Stimulated activated CD4-positive, alpha-beta T cell treated with anti-CD3 and anti-CD28 coated beads, Interleukin-1b, Interleukin-23, amount 100 ng/mL, for 24 hours (primary cell): ENCODE measurements around the gene CYFIP1.

ENCODE experiments used
- DNase-seq, 4 experiments: peaks; one replicate each; pipeline ENCODE4 v3.0.0-alpha.2; 2020; ENCODE audit warnings: low read depth in 4 of 4, low spot score in 1 of 4

Gene CYFIP1

DNA sequence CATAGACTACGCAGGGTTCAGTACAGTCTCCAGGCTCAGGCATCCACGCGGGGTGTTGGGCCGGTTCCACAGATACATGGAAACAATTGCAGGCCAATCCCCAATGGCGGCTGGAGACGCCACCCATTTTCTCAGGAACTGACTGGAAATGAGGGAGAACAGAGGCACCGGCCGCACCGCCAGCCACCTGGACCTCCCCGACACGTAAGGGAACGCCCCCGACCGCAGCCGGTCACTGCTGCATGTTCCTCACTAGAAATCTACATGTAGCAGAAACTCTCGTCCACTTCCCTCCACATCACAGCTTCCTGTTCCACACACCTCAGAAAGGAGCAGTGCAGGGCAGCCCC, 29.2 kb downstream of the CYFIP1 start:
- DNase-seq, result no peak

DNA sequence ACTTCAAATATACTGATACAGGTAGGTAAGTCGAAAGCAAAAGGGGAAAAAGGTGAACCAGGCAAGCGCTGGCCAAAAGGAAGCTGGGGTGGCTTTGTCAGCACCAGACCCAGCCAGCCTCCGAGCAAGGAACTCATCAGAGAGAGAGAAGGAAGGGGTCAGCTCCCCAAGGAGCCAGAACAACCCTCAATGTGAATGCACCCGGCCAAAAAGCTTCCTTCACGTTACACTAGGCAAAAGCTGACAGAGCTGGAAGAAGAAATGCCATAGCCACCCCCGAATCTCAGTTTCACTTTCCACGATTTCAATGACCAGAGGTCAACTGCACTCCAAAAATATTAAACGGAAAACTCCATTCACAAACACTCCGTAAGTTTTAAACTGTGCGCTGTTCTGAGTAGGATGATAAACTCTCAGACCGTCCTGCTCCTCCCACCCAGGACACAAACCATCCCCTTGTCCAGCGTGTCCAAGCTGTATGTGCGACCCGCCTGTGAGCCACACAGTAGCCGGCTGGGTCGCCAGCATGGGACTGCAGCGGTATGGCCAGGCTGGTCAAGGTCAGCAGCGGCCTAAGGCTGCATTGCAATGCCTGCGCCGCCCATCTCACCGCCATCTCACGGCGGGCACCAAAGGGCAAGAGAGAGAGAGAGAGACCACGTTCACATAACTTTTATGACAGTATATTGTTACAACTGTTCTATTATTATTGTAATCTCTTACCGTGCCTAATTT, 29.7 kb downstream of the CYFIP1 start:
- DNase-seq, result no peak

DNA sequence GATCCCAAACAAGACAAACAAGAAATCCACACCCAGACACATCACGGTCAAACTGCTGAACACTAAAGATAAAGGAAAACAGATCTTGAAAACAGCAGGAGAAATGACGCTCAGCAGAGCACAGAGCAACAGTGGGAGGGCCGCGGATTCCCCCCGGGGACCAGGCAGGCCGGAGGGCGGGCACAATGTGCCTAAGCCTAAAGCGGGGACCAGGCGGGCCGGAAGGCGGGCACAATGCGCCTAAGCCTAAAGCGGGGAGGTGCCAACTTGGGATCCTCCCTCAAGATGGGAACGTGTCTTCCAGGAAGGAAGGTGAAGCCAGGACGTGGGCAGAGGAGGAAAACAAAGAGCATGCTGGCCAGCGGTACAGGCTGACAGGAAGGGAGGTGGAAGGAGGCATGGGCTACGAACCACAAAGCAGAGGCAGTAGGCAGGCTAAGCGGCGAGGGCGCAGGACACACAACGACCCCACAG, 31.1 kb downstream of the CYFIP1 start:
- no peak for DNase-seq

DNA sequence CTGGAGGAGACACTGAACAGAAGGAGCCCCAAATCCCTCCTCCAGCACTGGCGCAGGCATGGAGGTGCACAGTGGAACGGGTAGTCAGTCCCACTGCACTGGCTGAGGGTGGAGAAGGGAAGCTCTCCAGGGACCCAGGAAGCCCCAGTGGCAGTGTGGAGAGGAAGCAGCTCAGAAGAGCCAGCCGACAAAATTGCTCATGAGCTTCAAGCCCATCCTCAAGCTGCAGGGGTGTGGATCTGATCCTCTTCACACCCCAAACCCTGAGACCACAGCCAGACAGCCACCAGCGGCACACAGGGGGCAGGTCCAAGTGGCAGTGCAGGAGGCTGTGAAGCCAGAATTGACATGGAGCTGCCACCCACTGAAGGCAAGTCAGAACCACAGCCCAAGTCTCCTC, 32.1 kb downstream of the CYFIP1 start:
- no peak for DNase-seq

DNA sequence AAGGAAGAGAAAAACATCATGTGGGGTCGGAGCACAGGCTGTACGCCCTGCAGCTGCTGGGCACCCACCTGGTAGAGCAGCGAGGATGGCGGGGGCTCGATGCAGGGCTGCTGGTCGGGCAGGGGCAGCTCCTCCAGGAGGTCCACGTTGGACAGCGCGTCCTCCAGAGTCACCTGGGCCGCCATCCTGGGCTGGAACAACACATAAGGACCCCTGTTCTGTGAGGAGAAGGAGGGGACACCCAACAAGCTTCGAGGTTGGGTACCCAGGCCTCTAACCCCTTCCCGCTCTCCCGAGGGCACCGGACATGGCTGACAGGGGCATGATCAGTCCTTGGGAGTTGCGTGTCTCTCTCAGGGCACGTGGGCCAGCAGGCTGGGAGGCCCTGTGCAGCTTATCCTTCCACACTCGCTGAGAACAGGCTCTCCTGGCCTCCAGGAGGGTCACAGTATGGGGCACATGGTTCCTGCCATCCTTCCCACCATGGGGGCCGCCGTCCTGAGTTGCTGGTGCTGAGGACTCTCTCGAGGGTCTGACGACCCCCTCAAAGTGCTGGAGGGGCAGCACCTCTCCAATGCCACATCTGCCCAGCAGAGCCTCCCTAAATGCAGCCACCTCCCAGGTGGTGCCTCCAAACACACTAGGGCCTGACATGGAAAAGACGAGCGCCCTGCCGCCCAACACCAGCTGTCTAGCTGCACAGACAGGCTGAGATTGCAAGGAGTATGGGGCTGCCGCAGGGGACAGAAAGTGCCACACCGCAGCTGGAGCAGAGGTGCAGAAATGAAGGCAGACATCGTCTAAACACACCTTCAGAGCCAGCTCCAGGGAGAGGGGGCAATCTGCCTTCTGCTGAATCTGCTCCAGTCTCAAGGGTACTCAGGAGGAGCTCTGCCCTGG, 32.8 kb downstream of the CYFIP1 start:
- no peak for DNase-seq

DNA sequence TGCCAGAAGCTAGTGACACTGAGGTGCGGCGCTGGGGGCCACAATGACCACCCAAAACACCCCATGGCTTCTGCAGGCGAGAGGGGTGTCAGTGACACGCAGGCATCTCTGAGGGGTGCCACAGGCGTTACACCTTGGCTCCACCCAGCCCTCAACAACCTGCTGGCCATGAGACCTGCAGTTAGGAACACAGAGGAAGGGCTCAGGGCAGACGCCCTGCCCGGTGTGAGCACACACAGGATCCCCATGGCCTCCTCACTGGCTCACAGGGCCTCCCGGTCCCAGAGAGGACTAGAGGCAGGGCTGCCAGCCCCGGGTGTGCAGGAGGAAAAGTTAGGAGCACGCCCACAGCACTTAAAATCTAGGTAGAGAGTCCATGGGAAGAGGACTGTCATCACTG, 35.1 kb downstream of the CYFIP1 start:
- no peak for DNase-seq

DNA sequence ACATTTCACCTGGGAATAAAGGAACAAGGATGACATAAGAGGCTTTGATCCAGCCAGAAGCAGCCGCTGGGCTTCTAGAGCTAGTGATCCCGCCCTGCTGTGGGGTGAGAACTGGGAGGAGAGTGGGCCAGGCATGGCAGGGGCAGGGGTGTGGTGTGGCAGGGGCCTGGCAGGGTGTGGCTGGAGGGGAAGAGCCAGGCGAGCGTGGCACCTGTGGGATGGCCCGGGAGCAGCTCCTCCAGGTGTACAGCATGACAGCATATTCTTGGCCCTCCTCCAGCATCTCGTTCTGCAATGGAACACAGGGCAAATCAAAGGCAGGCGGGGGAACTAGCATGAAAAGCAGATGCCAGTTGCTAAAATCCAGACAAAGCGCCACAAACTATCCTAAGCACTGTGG, 35.5 kb downstream of the CYFIP1 start:
- DNase-seq, result no peak

DNA sequence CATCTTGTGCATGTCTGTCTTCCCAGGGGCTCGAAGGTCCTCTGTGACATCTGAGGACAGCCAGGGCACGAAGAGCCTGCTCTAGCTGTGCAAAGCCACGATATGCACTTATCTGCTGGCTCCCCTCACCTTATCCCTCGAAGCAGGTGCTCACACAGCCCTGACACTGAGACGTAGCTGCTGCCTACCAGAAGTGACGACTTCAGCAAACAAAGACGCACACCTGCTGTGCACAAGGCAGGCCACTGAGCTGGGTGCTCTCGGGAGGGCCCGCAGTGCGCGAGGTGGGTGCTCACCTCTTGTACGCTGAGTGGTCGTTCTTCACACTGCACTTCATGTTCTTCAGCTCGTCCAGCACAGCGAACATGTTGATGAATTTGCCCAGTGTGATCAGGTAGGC, 37.3 kb downstream of the CYFIP1 start:
- DNase-seq, result no peak

DNA sequence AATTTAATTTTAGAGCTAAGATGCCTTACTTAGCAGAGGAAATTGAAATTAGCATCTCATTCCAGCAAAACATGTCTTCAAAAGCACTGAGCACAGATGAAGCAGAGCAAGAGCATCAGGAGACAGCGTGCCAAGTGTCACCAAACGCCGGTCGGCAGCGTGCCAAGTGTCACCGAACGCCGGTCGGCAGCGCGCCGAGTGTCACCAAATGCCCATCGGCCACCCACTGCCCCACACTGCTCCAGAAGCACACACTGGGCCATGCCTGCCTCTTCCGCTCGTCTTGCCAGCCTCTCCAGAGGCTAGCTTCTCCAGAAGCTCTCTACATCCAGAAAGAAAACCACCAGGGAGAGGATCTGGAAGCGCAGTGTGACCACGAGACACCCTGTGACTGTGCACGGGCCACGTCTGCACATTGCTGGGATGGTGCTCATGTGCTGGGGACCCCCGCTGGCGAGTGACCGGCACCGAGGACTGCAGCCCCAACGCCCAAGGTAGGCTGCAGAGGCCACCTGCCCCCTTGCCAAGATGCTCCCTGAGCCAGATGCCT, 37.8 kb downstream of the CYFIP1 start:
- DNase-seq, result no peak

DNA sequence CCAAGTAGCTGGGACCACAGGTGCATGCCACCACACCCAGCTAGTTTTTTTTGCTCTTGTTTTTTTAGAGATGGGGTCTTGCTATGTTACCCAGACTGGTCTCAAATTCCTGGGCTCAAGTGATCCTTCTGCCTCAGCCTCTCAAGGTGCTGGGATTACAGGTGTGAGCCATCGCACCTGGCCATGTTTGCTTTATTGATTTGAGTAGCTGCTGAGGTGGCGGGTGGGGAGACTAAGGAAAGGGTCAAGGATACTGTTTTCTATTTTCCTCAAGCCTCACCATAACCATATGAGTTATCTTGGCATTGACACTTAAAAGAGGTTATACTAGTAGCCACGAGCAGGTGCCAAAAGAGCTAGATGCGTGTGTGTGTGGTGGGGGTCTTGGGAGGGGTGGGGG, 39.0 kb downstream of the CYFIP1 start:
- DNase-seq, result no peak

DNA sequence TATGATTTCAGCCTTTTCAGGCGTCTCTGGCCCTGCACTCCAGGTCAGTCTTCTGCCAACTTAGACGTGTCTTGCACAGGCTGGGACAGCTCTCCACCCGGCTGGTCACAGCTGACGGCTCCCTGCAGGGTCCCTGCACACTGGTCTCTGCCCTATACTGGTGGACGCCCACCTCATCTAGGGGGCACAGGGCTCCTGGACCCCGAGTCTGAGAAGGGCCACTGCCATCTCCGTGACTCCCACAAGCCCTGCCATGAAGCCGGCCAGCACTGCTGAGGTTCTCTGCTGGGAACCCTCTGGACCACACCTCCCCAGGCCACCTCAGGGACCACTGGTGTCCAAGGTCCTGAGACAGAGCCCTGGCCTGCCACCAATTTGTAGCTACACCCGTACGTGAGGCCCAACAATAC, 40.5 kb downstream of the CYFIP1 start:
- DNase-seq, result no peak

DNA sequence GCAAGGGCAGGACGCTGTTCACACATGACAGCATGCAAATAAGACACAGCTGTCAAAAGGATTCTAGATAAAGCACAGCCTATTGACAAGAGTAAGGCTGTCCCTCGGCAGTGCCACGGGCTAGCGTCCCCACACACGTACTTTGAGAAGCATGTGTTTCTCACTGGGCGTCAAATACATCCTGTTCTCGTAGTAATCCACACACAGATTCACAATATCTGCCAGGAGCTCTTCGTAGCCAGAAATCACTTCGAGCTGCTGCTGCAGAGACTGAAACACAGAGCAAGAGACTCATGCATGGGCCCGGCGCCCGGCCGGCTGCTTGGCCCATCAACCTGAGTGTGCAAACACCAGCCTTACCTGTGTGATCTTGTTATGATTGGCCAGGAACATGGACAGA, 41.1 kb downstream of the CYFIP1 start:
- no peak for DNase-seq

DNA sequence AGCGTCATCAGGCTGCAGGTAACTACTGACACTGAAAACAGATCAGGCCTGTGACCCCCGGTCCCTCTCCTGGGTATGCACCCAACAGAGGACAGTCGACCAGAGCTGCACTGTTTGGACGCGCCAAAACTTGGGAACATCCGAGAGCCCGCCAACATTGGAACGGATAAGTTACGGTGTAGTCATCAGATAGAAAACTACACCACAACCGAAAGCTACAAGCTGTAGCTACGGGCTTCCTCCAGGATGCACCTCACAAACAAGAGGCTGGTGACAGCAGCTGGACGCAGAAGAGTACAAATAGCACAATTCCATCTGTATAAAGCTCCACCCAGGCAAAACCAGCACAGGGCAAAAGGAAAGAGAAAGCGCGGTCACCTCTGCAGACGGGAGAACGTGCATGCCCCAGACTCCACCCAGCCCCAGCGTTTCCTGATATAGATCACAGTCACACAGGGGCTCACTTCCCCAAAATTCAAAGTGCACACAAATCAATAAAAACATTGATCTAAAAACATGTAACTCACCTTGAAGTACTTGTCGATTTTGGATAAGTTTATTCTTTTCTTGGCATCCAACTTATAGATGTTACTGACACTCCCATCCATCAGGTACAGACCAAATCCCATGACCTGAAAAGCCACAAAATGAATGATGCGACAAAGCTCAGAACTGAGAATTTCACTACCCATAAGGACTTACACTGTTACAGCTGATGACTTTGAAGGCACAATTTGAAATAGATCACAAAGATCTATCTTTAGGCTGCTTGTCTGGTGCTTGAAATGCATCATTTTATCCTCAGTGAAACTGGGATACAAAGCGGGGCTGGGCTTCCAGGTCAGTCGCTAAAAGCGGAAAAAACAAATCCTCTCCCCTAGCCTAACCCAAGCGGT, 43.3 kb downstream of the CYFIP1 start:
- DNase-seq, result no peak

DNA sequence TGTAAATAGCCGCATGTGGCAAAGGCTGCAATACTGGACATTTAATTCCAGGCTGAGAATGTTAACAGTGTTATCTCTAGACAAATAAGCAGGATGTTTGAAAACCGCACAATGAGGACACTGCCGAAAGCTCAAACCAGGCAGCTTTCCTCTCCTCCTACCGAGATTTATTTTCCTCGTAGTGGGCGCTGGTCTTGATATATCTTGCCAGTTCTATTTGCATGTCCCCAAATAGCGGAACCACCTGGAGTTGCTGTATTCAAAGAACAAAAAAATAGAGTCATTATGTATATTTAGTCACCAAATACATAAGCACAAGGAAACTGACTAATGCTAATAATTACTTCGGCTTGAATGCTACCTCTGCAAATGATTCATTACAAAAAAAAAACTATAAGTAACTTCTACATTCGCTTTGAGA, 46.5 kb downstream of the CYFIP1 start:
- DNase-seq, result no peak

DNA sequence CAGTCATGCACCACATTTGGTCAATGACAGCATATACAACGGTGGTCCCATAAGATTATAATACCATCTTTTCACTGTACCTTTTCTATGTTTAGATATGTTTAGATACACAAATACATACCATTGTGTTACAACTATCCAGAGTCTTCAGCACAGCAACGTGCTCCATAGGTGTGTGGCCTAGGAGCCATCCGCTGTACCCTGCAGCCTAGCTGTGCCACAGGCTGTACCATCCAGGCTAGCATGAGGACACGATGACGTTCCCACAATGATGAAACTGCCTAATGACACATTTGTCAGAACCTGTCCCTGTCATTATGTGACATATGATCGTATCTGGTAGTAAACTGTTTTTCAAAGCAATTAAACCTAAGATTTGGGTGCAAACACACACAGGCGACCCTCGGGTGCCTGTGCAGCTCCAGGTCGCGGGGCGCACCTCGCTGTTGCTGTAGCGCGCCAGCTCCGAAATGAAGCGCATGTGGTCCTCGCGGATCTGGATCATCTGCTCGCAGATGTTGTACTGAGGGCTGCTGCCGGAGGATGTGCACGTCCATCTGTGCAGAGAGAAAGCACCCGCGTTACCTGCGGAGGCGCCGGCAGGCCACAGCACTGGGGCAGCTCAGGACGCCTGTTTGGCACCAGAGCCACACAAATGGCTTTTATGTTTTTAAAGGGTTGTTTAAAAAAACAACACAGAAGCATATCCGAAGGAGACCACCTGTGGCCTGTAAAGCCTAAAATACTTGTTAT, 48.2 kb downstream of the CYFIP1 start:
- DNase-seq, result no peak

DNA sequence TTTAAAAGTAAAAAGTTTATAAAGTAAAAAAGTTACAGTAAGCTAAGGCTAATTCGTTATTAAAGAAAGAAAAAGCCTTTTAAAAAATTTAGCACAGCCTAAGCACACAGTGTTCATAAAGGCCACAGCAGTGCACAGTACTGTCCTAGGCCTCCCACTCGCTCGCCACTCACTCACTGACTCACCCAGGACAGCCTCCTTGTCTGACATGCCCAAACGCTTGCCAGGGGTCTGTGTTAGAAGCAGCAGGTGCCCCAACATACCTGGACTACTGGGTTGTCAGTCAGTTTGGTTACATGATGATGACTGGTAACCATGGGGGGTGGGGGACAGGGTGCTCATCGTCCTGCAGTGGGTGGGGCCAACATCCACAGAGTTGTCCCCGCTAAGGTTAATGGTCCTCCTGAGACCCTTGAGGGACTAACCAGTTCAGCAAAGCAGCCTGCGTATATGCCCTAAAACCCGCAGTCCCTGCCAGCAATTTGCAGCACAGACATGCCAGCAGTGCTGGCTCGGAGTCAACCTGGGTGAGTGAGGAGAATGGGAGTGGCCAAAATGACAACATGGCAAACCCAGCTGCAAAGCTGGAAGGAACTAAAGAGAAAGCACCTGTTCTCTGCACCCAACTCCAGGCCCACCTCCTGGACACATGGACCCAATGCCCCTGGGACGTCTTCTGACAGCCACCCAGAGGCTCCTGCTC, 49.2 kb downstream of the CYFIP1 start:
- no peak for DNase-seq

DNA sequence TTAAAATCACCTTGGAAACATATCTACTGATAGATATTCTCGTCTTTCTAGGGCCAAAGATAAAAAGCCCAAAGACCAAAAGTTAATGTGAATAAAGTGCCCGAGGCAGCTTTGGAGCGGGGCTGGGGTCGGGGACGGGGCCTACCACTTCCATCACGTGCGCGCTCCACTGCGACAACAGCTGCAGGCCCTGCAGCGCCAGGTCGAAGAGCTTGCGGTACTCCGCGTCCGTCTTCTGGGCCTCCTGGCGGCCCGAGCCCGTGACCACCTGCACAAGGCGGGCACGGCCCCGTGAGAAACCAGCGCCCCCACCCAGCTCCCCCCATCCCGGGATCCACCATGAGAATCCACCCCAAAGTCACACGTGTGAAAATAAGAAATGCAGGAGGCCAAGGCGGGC, 52.4 kb downstream of the CYFIP1 start:
- no peak for DNase-seq

DNA sequence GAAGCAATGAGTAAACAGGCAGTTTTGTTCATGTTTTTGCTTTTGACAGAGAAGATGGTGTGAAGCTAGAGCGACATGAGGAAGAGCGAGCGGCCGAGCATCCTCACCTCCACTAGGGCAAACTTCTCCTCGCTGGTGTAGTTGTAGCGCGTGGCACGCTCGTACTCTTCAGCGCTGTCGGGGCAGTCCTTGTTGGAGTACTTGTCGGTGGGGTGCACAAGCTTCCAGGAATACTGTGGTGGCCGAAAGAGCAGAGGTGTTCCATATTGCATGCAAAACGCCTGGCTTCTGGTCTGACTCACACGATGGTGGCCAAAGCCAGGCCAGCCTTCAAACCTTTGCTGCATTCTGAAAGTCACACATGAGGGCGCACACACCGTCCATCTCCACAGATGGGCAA, 54.3 kb downstream of the CYFIP1 start:
- no peak for DNase-seq

DNA sequence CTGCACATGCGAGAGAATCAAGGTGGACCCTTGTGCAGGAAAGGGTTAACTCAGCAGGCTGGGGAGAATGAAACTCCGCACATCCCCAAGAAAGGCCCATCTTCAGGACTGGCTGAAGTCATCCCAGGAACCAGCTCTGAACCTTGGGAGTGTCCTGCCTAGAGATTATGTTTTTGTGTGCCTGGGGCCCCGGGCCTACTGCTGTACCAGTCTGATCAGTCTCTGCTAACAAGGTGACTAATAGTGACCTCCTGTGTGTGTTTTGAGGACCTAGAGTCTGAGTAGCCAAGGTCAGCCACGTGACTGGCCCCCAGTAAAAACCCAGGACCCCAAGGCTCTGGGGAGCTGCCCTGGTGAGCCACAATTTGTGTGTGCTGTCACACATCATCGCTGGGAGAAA, 58.2 kb downstream of the CYFIP1 start:
- no peak for DNase-seq

DNA sequence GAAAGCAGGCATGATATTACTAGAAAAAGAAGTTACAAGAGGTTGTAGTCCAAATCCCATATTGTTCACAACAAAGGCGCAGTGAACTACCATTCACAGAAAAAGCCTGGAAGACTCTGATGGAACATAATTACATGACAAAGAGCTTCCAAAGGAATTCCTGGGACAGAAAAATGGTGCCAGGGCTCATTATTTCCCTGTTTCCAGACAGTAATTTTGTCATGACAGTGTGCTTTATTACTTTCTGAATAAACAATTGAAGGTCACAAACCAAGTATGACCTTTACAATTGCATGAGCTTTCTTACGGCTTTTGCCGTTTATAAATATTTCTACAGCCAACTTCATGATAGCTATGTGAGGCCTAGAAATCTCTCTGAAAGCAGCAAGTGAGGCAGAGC, 61.0 kb downstream of the CYFIP1 start:
- no peak for DNase-seq
